B cell (primary cell): Measurements from ENCODE around the gene IFIT5. TPM values are rescaled to one million over a fixed set of nuclear protein-coding genes. Genes with fewer than 3 reads are reported as not detected.
A peak's percentile ranks its signal among the peaks of the same experiment; 100 is the strongest.

ENCODE experiments used
- ATAC-seq: fragments of 200-7000 bp; cut with Tn5 transposase; one replicate; pipeline ENCODE4 v1.10.0; 2021; ENCODE audit warnings: low read depth, mild to moderate bottlenecking, moderate number of reproducible peaks, moderate library complexity
- CTCF ChIA-PET: fragments of 350-600 bp; sonication (Branson Sonifier 250); formaldehyde crosslinking; loops from one replicate; lab custom pipeline; 2021; ENCODE audit warnings: antibody characterized with exemption, inconsistent platforms; lab: Charles Lee
- POLR2A ChIA-PET: fragments of 350-600 bp; sonication (Branson Sonifier 250); formaldehyde crosslinking; loops from one replicate; lab custom pipeline; 2021; ENCODE audit warnings: antibody characterized with exemption; lab: Charles Lee
- DNase-seq: peaks from one replicate; pipeline ENCODE4 v3.0.0; 2013
- H2AFZ ChIP-seq: 2 replicates; pipeline ENCODE4 v1.6.1; 2012; ENCODE audit warnings: mild to moderate bottlenecking, low read depth, low read length; ENCODE audit not compliant: insufficient read depth, poor library complexity, severe bottlenecking
- H3K27ac ChIP-seq, 2 donors: 1 replicate in 1 of 2; 2 replicates in 1 of 2; pipeline ENCODE4 v1.5.1; 2012 to 2013; ENCODE audit warnings: low read length in 2 of 2, mild to moderate bottlenecking in 2 of 2, moderate library complexity in 1 of 2
- H3K27me3 ChIP-seq, 4 experiments: fragments of 200-600 bp in 1 of 4; sonication (generic) in 1 of 4; replicated peaks in 1 of 4; 1 replicate in 2 of 4; 2 replicates in 2 of 4; pipeline versions ENCODE4 v1.6.1 to v1.7.0; 2013 to 2016; ENCODE audit warnings: low read length in 3 of 4, mild to moderate bottlenecking in 2 of 4, mixed read lengths in 1 of 4, moderate library complexity in 1 of 4; ENCODE audit not compliant: insufficient read depth in 4 of 4, control insufficient read depth in 3 of 4; ENCODE audit errors: control extremely low read depth in 1 of 4
- H3K36me3 ChIP-seq, 2 experiments: replicated peaks in 1 of 2; 1 replicate in 1 of 2; 2 replicates in 1 of 2; pipeline versions ENCODE4 v1.6.1 to v1.7.1; 2013; ENCODE audit warnings: low read length in 1 of 2; ENCODE audit not compliant: insufficient read depth in 2 of 2, control insufficient read depth in 1 of 2; ENCODE audit errors: control extremely low read depth in 1 of 2, extremely low read depth in 1 of 2
- H3K4me1 ChIP-seq, 2 donors: fragments of 200-600 bp in 1 of 2; sonication (generic) in 1 of 2; 1 replicate in 1 of 2; 2 replicates in 1 of 2; pipeline versions ENCODE4 v1.5.1 to v1.6.1; 2013 to 2017; ENCODE audit warnings: low read length in 2 of 2; ENCODE audit not compliant: control insufficient read depth in 2 of 2, insufficient read depth in 2 of 2
- H3K4me2 ChIP-seq: replicated peaks from 2 replicates; pipeline ENCODE3; 2012; ENCODE audit warnings: mild to moderate bottlenecking, low read depth, low read length; ENCODE audit not compliant: poor library complexity, severe bottlenecking
- H3K4me3 ChIP-seq, 5 experiments: fragments of 200-600 bp in 1 of 5; sonication (generic) in 1 of 5; 1 replicate in 3 of 5; 2 replicates in 2 of 5; pipeline versions ENCODE4 v1.5.1 to v1.7.0; 2011 to 2016; ENCODE audit warnings: low read length in 4 of 5, mild to moderate bottlenecking in 4 of 5, low read depth in 2 of 5, control low read depth in 1 of 5, moderate library complexity in 1 of 5; ENCODE audit not compliant: insufficient read depth in 1 of 5; ENCODE audit errors: control extremely low read depth in 1 of 5, extremely low read depth in 1 of 5
- H3K79me2 ChIP-seq: fragments of 200-600 bp; sonication (generic); one replicate; pipeline ENCODE4 v1.6.0; 2016; ENCODE audit warnings: low read length; ENCODE audit not compliant: control insufficient read depth, insufficient read depth
- H3K9ac ChIP-seq: fragments of 200-600 bp; sonication (generic); 2 replicates; pipeline ENCODE4 v1.6.1; 2017; ENCODE audit warnings: mild to moderate bottlenecking, low read length, moderate library complexity
- H3K9me3 ChIP-seq, 3 donors: one replicate each; pipeline versions ENCODE4 v1.6.1 to v1.7.1; 2013; ENCODE audit warnings: low read length in 2 of 3; ENCODE audit not compliant: control insufficient read depth in 2 of 3, insufficient read depth in 1 of 3; ENCODE audit errors: control extremely low read depth in 1 of 3
- H4K20me1 ChIP-seq: 2 replicates; pipeline ENCODE4 v1.6.0; 2012; ENCODE audit warnings: mild to moderate bottlenecking, low read length; ENCODE audit not compliant: insufficient read depth, control insufficient read depth, poor library complexity, severe bottlenecking
- H3K27ac Mint-ChIP-seq: one replicate; pipeline ENCODE4 v1.8.0; 2021; ENCODE audit warnings: mixed read lengths
- H3K27me3 Mint-ChIP-seq: one replicate; pipeline ENCODE4 v1.8.0; 2021; ENCODE audit warnings: mixed read lengths
- H3K4me1 Mint-ChIP-seq: one replicate; pipeline ENCODE4 v1.8.0; 2021; ENCODE audit warnings: mixed read lengths
- H3K4me3 Mint-ChIP-seq: one replicate; pipeline ENCODE4 v1.8.0; 2021; ENCODE audit warnings: mixed read lengths
- H3K9me3 Mint-ChIP-seq: one replicate; pipeline ENCODE4 v1.8.0; 2022; ENCODE audit warnings: mixed read lengths; ENCODE audit not compliant: insufficient read depth
- CTCF ChIP-seq: fragments of 200-600 bp; IDR thresholded peaks from one replicate; pipeline ENCODE4 v1.8.0; 2022; ENCODE audit warnings: antibody characterized with exemption, mild to moderate bottlenecking
- EZH2 ChIP-seq: IDR thresholded peaks from 2 replicates; pipeline ENCODE4 v1.6.1; 2012; ENCODE audit warnings: borderline replicate concordance, low read depth, mild to moderate bottlenecking, moderate library complexity, low read length; ENCODE audit not compliant: insufficient read depth, poor library complexity, severe bottlenecking
- WGBS: methylation state at CpG from one replicate; pipeline ENCODE4 v1.1.5; 2013; ENCODE audit warnings: missing lambda C conversion rate; ENCODE audit not compliant: insufficient coverage; 5-methylcytosine and 5-hydroxymethylcytosine counted together
- intact Hi-C: fragments of 100-400 bp; cut with micrococcal nuclease; formaldehyde crosslinking; loops from one replicate; pipeline ENCODE4 v1.10.0; 2022
- polyA plus RNA-seq: library from polyadenylated mRNA; depleted of rRNA; stranded (reverse); fragments of >200 nt; gene quantifications from 2 replicates; pipeline ENCODE4 v1.2.3, GENCODE V29; 2012
- total RNA-seq, 2 donors: library from RNA; stranded (reverse); fragments of 120-200 nt in 1 of 2; gene quantifications; 1 replicate in 1 of 2; 2 replicates in 1 of 2; pipeline versions ENCODE4 v1.2.3 to v1.2.4, GENCODE V29; 2013 to 2022

Gene IFIT5
- total and polyA plus RNA-seq, 2 donors (not counting 1 experiment from before 2014, with no cell fraction given), result 7.0 to 23.2 TPM

- H3K9ac ChIP-seq, result no peak overlapping the region
- ATAC-seq (no peak), DNase-seq (peak; percentile 58)
- H3K9me3 Mint-ChIP-seq, result no peaks in the 10 kb centered on the region
- WGBS, result 100% methylated on average over 3 of the region's 5 CpGs
- no peaks in the 10 kb centered on the region for H3K9me3 ChIP-seq
- ChIA-PET CTCF (interaction anchor here (0.7 to 1.3 kb wide), 2 partner anchors 136 to 275 kb away, joined by 3 to 4 read pairs; partner anchors contain the start of gene KIF20B), POLR2A (no interaction called here)
- H3K4me1 Mint-ChIP-seq, result peaks cover 6% of the 10 kb centered on the region
- intact Hi-C loops, result loop anchor here (1.0 kb wide), 1 partner anchor 138 kb away; no protein-coding TSS in a partner anchor
- no peak overlapping the region for H3K4me3 ChIP-seq
- TF ChIP-seq EZH2 (no peak), CTCF (peak; percentile 76)
- H3K27ac Mint-ChIP-seq, result no peak overlapping the region
- H3K79me2 ChIP-seq, result no peaks in the 10 kb centered on the region
- no peak overlapping the region for H3K27ac ChIP-seq
- no peaks in the 10 kb centered on the region for H3K27me3 ChIP-seq
- H2AFZ ChIP-seq, result no peak overlapping the region
- H3K27me3 Mint-ChIP-seq, result no peaks in the 10 kb centered on the region
- H3K36me3 ChIP-seq, result peaks cover 0 to 3% of the 10 kb centered on the region in 2 experiments
- no peak overlapping the region for H3K4me2 ChIP-seq
- no peak overlapping the region for H3K4me3 Mint-ChIP-seq
- peaks cover 3% of the 10 kb centered on the region in 2 donors for H3K4me1 ChIP-seq
- H4K20me1 ChIP-seq, result no peaks in the 10 kb centered on the region
These were observed 12.0 kb downstream of the IFIT5 start for GRCh38 chr10:89426230-89426868.

DNA sequence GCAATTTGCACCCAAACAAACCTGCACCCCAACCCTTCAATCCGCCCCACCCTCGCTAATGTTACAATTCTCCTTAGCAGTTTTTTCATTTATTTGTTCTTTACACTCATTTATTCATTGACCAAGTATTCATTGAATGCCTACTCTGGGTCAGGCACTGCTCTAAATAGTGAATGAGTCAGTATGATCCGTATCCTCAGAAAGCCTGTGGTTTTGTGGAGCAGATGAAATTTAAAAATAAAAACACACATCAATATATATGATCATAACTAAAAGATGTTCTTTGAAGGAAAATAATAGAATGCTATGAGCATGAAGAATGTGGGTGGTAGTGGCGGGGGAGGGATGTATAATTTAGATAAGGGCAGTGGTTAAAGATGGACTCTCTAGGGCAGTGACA, 13.3 kb downstream of the IFIT5 start:
- CTCF ChIA-PET, result interaction anchor here (1.3 kb wide), 2 partner anchors 137 to 274 kb away, joined by 3 to 6 read pairs; partner anchors contain the start of gene KIF20B

More for the DNA sequence above, 13.3 kb downstream of the IFIT5 start:
- ATAC-seq (no peak), DNase-seq (no peak)
- Histone ChIP-seq H3K4me2 (no peak overlapping the region), H3K4me3 (no peak overlapping the region), H3K9me3 (no peaks in the 10 kb centered on the region), H3K27ac (no peak overlapping the region), H3K36me3 (no peaks in the 10 kb centered on the region), H3K27me3 (no peaks in the 10 kb centered on the region), H3K4me1 (peaks cover 3% of the 10 kb centered on the region in 2 donors), H3K9ac (no peak overlapping the region), H4K20me1 (no peaks in the 10 kb centered on the region), H2AFZ (no peak overlapping the region), H3K79me2 (no peaks in the 10 kb centered on the region)
- H3K9me3 Mint-ChIP-seq, result no peaks in the 10 kb centered on the region
- intact Hi-C loops, result no loop called here
- TF ChIP-seq EZH2 (no peak), CTCF (no peak)
- no peaks in the 10 kb centered on the region for H3K27me3 Mint-ChIP-seq
- H3K4me1 Mint-ChIP-seq, result peaks cover 6% of the 10 kb centered on the region
- no CpG with 5 or more reads among the region's 4 CpGs for WGBS
- POLR2A ChIA-PET, result no interaction called here
- H3K4me3 Mint-ChIP-seq, result no peak overlapping the region
- no peak overlapping the region for H3K27ac Mint-ChIP-seq
